ENCODE data around the gene ARL15.

DNA sequence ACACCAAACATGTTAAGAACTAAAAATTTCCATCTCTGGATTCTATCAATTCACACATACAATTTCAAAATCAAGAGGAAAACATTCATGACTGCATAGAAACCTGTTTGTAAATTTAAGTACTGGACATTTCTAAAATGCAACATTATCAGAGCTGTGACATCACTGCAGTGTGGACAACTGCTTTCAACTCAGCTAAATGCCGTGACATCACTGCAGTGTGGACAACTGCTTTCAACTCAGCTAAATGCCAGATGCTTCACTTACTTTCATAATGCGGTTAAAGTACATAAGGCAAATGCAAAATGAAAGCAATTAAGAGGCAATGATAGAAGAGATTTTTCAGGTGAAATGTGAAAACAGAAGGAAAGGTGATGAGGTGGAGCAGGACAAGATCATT lies 161.5 kb downstream of the ARL15 start:
- no peak for TF ChIP-seq CTCF (IDR thresholded peaks at IDR 0.05)
- no peak for TF ChIP-seq POLR2A (IDR thresholded peaks at IDR 0.05)
- no peak for TF ChIP-seq EP300 (IDR thresholded peaks at IDR 0.05)
